Activated B cell treated with CpG ODN at 0.5 μM for 24 hours (primary cell): Measurements from ENCODE around the gene ADI1. TPM values are rescaled to one million over a fixed set of nuclear protein-coding genes. Genes with fewer than 3 reads are reported as not detected.
A peak's percentile ranks its signal among the peaks of the same experiment; 100 is the strongest.

Source experiments
- ATAC-seq: fragments of 200-7000 bp; cut with Tn5 transposase; one replicate; pipeline ENCODE4 v1.10.0; 2021; ENCODE audit warnings: low read depth, mild to moderate bottlenecking, moderate library complexity
- CTCF ChIA-PET: fragments of 350-600 bp; sonication (Branson Sonifier 250); formaldehyde crosslinking; loops from one replicate; lab custom pipeline; 2021; ENCODE audit warnings: antibody characterized with exemption; lab: Charles Lee
- POLR2A ChIA-PET: fragments of 350-600 bp; sonication (Branson Sonifier 250); formaldehyde crosslinking; loops from one replicate; lab custom pipeline; 2021; ENCODE audit warnings: antibody characterized with exemption; lab: Charles Lee
- DNase-seq: peaks from one replicate; pipeline ENCODE4 v3.0.0; 2022
- H3K27ac Mint-ChIP-seq: one replicate; pipeline ENCODE4 v1.8.0; 2020; ENCODE audit warnings: mixed read lengths
- H3K27me3 Mint-ChIP-seq: one replicate; pipeline ENCODE4 v1.8.0; 2021; ENCODE audit warnings: mixed read lengths
- H3K36me3 Mint-ChIP-seq: one replicate; pipeline ENCODE4 v1.8.0; 2021; ENCODE audit warnings: low read depth, mixed read lengths
- H3K4me1 Mint-ChIP-seq: one replicate; pipeline ENCODE4 v1.8.0; 2021; ENCODE audit warnings: mixed read lengths
- H3K4me3 Mint-ChIP-seq: one replicate; pipeline ENCODE4 v1.8.0; 2020; ENCODE audit warnings: mild to moderate bottlenecking, mixed read lengths
- H3K9me3 Mint-ChIP-seq: one replicate; pipeline ENCODE4 v1.8.0; 2020; ENCODE audit warnings: mixed read lengths
- CTCF ChIP-seq: fragments of 200-600 bp; IDR thresholded peaks from one replicate; pipeline ENCODE4 v1.8.0; 2022; ENCODE audit warnings: antibody characterized with exemption, mild to moderate bottlenecking
- intact Hi-C: fragments of 100-400 bp; cut with micrococcal nuclease; formaldehyde crosslinking; loops from one replicate; pipeline ENCODE4 v1.15.1; 2024
- total RNA-seq: library from RNA; stranded (reverse); gene quantifications from 2 replicates; pipeline ENCODE4 v1.2.3, GENCODE V29; 2022

Gene ADI1
- total RNA-seq, 1 donor from 2014 or later = 20.5 TPM

DNA sequence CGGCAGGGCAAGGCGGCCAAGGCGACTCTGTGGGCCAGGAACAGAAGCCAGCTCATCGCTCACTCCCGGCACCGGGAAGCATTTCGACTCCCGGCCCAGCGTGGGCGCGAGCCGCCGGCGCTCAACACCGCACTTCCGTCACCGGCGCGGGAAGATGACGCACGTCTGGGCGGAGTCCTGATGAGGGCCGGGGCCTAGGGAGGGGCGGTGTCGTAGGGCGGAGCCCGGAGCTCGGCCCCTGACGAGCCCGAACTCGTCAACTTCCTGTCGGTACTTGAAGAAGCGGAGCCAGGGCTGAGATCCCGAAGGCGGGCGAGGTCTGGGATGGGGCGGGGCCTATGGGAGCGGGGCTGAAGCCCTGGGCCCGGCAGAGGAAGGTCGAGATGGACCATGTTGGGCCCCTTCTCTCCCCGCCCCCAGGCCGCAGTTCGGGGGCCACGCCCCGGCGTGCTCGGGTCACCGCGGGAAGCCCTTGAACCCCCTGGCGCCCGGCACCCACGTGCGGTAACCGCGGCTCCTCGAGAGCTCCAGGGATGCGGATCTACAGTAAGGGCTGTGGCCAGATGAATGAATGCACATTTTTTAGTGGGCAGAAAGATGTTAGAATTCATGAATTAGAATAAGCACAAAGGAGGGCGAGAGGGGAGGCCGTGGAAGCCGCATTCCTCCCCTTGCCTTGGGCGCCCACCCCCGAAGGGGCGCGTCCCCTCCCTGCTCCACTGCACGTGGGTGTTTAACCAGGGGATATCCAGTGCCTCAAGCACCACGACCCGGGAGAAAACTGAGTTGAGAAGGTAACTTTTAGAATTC is 39.1 kb upstream of the ADI1 start, which contains the start of gene RNASEH1:
RNASEH1 (minus strand) TSS at position 129 of the 810 bp plus-strand sequence; CDS start at position 56, 73 bp downstream.
- TF ChIP-seq CTCF = no peak
- ATAC-seq = peak; percentile 95
- ChIA-PET POLR2A (interaction anchor here (0.8 to 4.7 kb wide), 17 partner anchors 13 to 336 kb away, joined by 3 to 128 read pairs (median 4); partner anchors contain the start of genes ADI1, EIPR1, RPS7 and TRAPPC12), CTCF (interaction anchor here (0.6 kb wide), 1 partner anchor 18 kb away, joined by 3 read pairs; no protein-coding TSS in a partner anchor)
- Mint-ChIP-seq H3K4me3 (peak within 1 kb of the TSS; percentile 91), H3K27me3 (no peaks in the 10 kb centered on the region), H3K27ac (peak within 1 kb of the TSS; percentile 97), H3K9me3 (no peaks in the 10 kb centered on the region), H3K36me3 (peaks cover 60% of the 10 kb centered on the region), H3K4me1 (peaks cover 45% of the 10 kb centered on the region)
- DNase-seq = peak; percentile 99
- intact Hi-C loops = loop anchor here (1.0 kb wide), 5 partner anchors 17 to 181 kb away; partner anchors contain the start of genes ADI1, EIPR1 and RPS7

- Mint-ChIP-seq H3K4me1 (peaks cover 38% of the 10 kb centered on the region), H3K4me3 (peak overlapping the region; percentile 91), H3K27ac (peak overlapping the region; percentile 97), H3K27me3 (no peaks in the 10 kb centered on the region), H3K9me3 (no peaks in the 10 kb centered on the region), H3K36me3 (peaks cover 64% of the 10 kb centered on the region)
- intact Hi-C loops = loop anchor here (1.0 kb wide), 5 partner anchors 18 to 180 kb away; partner anchors contain the start of genes ADI1, EIPR1 and RPS7
- DNase-seq = no peak
- ATAC-seq = peak; percentile 12
- CTCF ChIA-PET = no interaction called here
- POLR2A ChIA-PET = interaction anchor here (0.8 to 4.7 kb wide), 17 partner anchors 12 to 335 kb away, joined by 3 to 128 read pairs (median 4); partner anchors contain the start of genes ADI1, EIPR1, RPS7 and TRAPPC12
- TF ChIP-seq CTCF = no peak
Measured at GRCh38 chr2:3557639-3558204, 38.4 kb upstream of the ADI1 start.

DNA sequence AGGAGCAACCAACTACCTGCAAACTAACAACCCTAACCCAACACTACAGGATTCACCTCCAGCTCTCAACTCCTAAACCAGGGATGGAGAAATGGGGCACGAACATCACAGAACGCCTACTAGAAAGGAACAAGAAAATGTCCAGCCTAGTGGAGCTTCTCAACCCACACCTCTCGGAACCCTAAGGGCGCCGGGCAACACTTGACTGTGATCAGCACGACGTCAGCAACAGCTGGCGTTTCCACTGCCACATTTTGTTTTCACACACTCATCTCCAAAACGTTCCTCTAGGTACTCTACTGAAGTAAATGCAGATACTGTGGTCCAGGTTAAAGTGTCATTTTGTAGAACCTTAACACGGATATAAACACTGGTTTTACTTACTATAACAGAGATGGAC is 34.6 kb upstream of the ADI1 start:
- POLR2A ChIA-PET = no interaction called here
- no peaks in the 10 kb centered on the region for H3K27me3 Mint-ChIP-seq
- peaks cover 12% of the 10 kb centered on the region for H3K4me1 Mint-ChIP-seq
- intact Hi-C loops = no loop called here
- no peaks in the 10 kb centered on the region for H3K9me3 Mint-ChIP-seq
- DNase-seq = no peak
- no peak for ATAC-seq
- H3K36me3 Mint-ChIP-seq = peaks cover 81% of the 10 kb centered on the region
- CTCF ChIA-PET = no interaction called here
- H3K4me3 Mint-ChIP-seq = no peak overlapping the region
- no peak overlapping the region for H3K27ac Mint-ChIP-seq
- TF ChIP-seq CTCF = no peak

- TF ChIP-seq CTCF = no peak
- H3K27me3 Mint-ChIP-seq = no peaks in the 10 kb centered on the region
- no peak overlapping the region for H3K27ac Mint-ChIP-seq
- no peak for ATAC-seq
- CTCF ChIA-PET = no interaction called here
- DNase-seq = no peak
- H3K9me3 Mint-ChIP-seq = no peaks in the 10 kb centered on the region
- no peak overlapping the region for H3K4me3 Mint-ChIP-seq
- no peaks in the 10 kb centered on the region for H3K4me1 Mint-ChIP-seq
- intact Hi-C loops = no loop called here
- peaks cover 93% of the 10 kb centered on the region for H3K36me3 Mint-ChIP-seq
- POLR2A ChIA-PET = no interaction called here
Measured at GRCh38 chr2:3547915-3548314, 28.6 kb upstream of the ADI1 start.
